ENCODE data around the gene RSF1.

DNA sequence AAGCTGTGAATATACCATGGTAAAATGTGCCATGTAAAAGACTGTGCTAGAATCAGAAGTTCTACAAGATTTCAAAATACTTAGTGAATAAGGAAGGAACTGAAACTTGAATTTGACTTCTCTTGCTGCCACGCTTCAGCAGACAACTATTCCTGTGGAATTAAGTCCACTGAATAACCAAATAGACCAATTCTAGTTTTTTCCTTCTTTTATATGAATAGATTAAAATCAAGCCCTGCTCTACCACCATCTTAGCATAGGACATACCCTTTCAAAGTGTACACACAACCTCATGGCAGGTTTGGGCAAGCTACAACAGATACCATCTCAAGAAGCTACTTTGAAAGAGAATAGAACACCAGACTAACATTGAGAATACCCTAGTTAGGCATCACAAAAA is 159.6 kb downstream of the RSF1 start:
- TF ChIP-seq, protein P1, sequence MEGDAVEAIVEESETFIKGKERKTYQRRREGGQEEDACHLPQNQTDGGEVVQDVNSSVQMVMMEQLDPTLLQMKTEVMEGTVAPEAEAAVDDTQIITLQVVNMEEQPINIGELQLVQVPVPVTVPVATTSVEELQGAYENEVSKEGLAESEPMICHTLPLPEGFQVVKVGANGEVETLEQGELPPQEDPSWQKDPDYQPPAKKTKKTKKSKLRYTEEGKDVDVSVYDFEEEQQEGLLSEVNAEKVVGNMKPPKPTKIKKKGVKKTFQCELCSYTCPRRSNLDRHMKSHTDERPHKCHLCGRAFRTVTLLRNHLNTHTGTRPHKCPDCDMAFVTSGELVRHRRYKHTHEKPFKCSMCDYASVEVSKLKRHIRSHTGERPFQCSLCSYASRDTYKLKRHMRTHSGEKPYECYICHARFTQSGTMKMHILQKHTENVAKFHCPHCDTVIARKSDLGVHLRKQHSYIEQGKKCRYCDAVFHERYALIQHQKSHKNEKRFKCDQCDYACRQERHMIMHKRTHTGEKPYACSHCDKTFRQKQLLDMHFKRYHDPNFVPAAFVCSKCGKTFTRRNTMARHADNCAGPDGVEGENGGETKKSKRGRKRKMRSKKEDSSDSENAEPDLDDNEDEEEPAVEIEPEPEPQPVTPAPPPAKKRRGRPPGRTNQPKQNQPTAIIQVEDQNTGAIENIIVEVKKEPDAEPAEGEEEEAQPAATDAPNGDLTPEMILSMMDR (IDR thresholded peaks at IDR 0.05), result no peak
- no peak for TF ChIP-seq POLR2A (IDR thresholded peaks at IDR 0.05)
